Panc1 (cell line): Measurements from ENCODE around the gene NDUFS4. TPM values are rescaled to one million over a fixed set of nuclear protein-coding genes. Genes with fewer than 3 reads are reported as not detected.

Experiments
- ATAC-seq: fragments of 200-7000 bp; cut with Tn5 transposase; 2 replicates; pipeline ENCODE4 v1.9.1; 2020; ENCODE audit warnings: mild to moderate bottlenecking, moderate library complexity
- BruUV-seq: library from RNA; stranded (reverse); fragments of 400-500 nt; replicated peaks from 2 replicates; lab custom pipeline; 2021; lab: Mats Ljungman, UMichigan
- CTCF ChIA-PET: fragments of 300-600 bp; sonication (Branson Sonifier 250); formaldehyde crosslinking; loops from one replicate; lab custom pipeline; 2022; ENCODE audit warnings: antibody characterized with exemption; lab: Charles Lee
- POLR2A ChIA-PET: fragments of 300-600 bp; sonication (Branson Sonifier 250); formaldehyde crosslinking; loops from one replicate; lab custom pipeline; 2022; ENCODE audit warnings: antibody characterized with exemption; lab: Charles Lee
- DNase-seq: peaks from one replicate; pipeline ENCODE4 v3.0.0-alpha.2; 2010; ENCODE audit warnings: low read depth, low spot score
- H3K27ac ChIP-seq: 2 replicates; pipeline ENCODE4 v1.5.1; 2011; ENCODE audit warnings: mild to moderate bottlenecking, low read length, inconsistent platforms
- H3K27me3 ChIP-seq: fragments of 200-500 bp; sonication (Bioruptor generic); 2 replicates; pipeline ENCODE4 v1.6.0; 2014; ENCODE audit warnings: low read length, inconsistent platforms; ENCODE audit not compliant: control insufficient read depth, insufficient read depth
- H3K36me3 ChIP-seq: fragments of 200-500 bp; sonication (Bioruptor generic); 2 replicates; pipeline ENCODE4 v1.5.1; 2014; ENCODE audit warnings: inconsistent platforms, mild to moderate bottlenecking, low read length, moderate library complexity; ENCODE audit not compliant: control insufficient read depth, insufficient read depth
- H3K4me1 ChIP-seq: 2 replicates; pipeline ENCODE4 v1.5.1; 2011; ENCODE audit warnings: inconsistent platforms, mild to moderate bottlenecking, low read length, moderate library complexity; ENCODE audit not compliant: control insufficient read depth, insufficient read depth
- H3K4me3 ChIP-seq, 2 experiments: 2 replicates each; pipeline ENCODE4 v1.5.1; 2011 to 2012; ENCODE audit warnings: low read depth in 2 of 2, low read length in 2 of 2, mild to moderate bottlenecking in 2 of 2, inconsistent platforms in 1 of 2, moderate library complexity in 1 of 2
- H3K9me3 ChIP-seq: fragments of 200-500 bp; sonication (Bioruptor generic); 2 replicates; pipeline ENCODE4 v1.5.1; 2014; ENCODE audit warnings: low read depth, mild to moderate bottlenecking, inconsistent platforms, low read length, moderate library complexity; ENCODE audit not compliant: control insufficient read depth, insufficient read depth
- CTCF ChIP-seq: fragments of 450-650 bp; IDR thresholded peaks from 2 replicates; pipeline ENCODE4 v1.5.1; 2017; ENCODE audit warnings: mild to moderate bottlenecking
- POLR2AphosphoS5 ChIP-seq: IDR thresholded peaks from 2 replicates; pipeline ENCODE4 v1.6.1; 2012; ENCODE audit warnings: mild to moderate bottlenecking, low read depth, low read length, moderate library complexity
- REST ChIP-seq, 2 experiments: IDR thresholded peaks; 2 replicates each; pipeline ENCODE4 v1.6.1; 2011 to 2012; ENCODE audit warnings: low read depth in 2 of 2, control low read depth in 1 of 2, low read length in 1 of 2, mild to moderate bottlenecking in 1 of 2, moderate library complexity in 1 of 2; ENCODE audit not compliant: insufficient read depth in 1 of 2
- SIN3A ChIP-seq: IDR thresholded peaks from 2 replicates; pipeline ENCODE4 v1.6.1; 2012; ENCODE audit warnings: low read depth, mild to moderate bottlenecking, low read length, moderate library complexity, borderline replicate concordance; ENCODE audit not compliant: insufficient read depth
- TCF7L2 ChIP-seq: IDR thresholded peaks from 2 replicates; pipeline ENCODE4 v1.6.1; 2011; ENCODE audit warnings: mild to moderate bottlenecking, low read depth, low read length, inconsistent platforms
- in situ Hi-C: cut with HindIII; loops from 2 replicates; pipeline ENCODE4 v1.10.0; 2016; ENCODE audit warnings: low sequenced_read_pairs, low pct_unique_long_range_greater_than_20kb
- intact Hi-C: fragments of 100-400 bp; cut with micrococcal nuclease; formaldehyde crosslinking; loops from one replicate; pipeline ENCODE4 v1.10.0; 2022; ENCODE audit not compliant: unreplicated experiment
- total RNA-seq: library from RNA; stranded (reverse); gene quantifications from one replicate; pipeline ENCODE4 v1.2.1, GENCODE V29; 2021; ENCODE audit not compliant: unreplicated experiment

The NDUFS4 gene
- total RNA-seq, 1 experiment from 2014 or later = 86.2 TPM

- no TSS peak for BruUV-seq
Observed at GRCh38 chr5:53568871-53569270, 8.4 kb downstream of the NDUFS4 start.

GRCh38 chr5:53569453-53569852, 9.0 kb downstream of the NDUFS4 start:
- TF ChIP-seq POLR2AphosphoS5 (no peak), SIN3A (no peak)
- in situ Hi-C loops (no loop called here), intact Hi-C loops (no loop called here)
- no peak for DNase-seq
- H3K4me1 ChIP-seq = no peaks in the 10 kb centered on the region
- ChIA-PET CTCF (no interaction called here), POLR2A (no interaction called here)
- no TSS peak for BruUV-seq
- H3K27me3 ChIP-seq = no peaks in the 10 kb centered on the region
- no peak overlapping the region for H3K27ac ChIP-seq
- no peaks in the 10 kb centered on the region for H3K36me3 ChIP-seq
- H3K4me3 ChIP-seq = no peak overlapping the region
- ATAC-seq = no peak
- no peaks in the 10 kb centered on the region for H3K9me3 ChIP-seq

More at GRCh38 chr5:53568871-53569270, 8.4 kb downstream of the NDUFS4 start:
- Histone ChIP-seq H3K27me3 (no peaks in the 10 kb centered on the region), H3K9me3 (no peaks in the 10 kb centered on the region), H3K4me1 (no peaks in the 10 kb centered on the region), H3K27ac (no peak overlapping the region), H3K4me3 (no peak overlapping the region), H3K36me3 (no peaks in the 10 kb centered on the region)
- intact Hi-C loops = no loop called here
- no peak for ATAC-seq
- POLR2A ChIA-PET = no interaction called here
- no peak for TF ChIP-seq POLR2AphosphoS5
- TF ChIP-seq TCF7L2 = no peak
- no peak for TF ChIP-seq CTCF
- no peak for TF ChIP-seq SIN3A
- no peak for TF ChIP-seq REST (IDR thresholded peaks at IDR 0.05; ENCODE audit: insufficient read depth in 1 of 2, low read depth in 2 of 2, low read length in 1 of 2)
- in situ Hi-C loops = no loop called here
- no peak for DNase-seq
- CTCF ChIA-PET = no interaction called here

- intact Hi-C loops = no loop called here
- POLR2A ChIA-PET = no interaction called here
- no TSS peak for BruUV-seq
Observed at GRCh38 chr5:53571403-53571802, 11.0 kb downstream of the NDUFS4 start.

More at GRCh38 chr5:53571403-53571802, 11.0 kb downstream of the NDUFS4 start:
- no peaks in the 10 kb centered on the region for H3K36me3 ChIP-seq
- CTCF ChIA-PET = no interaction called here
- H3K9me3 ChIP-seq = no peaks in the 10 kb centered on the region
- no peak for DNase-seq
- H3K27ac ChIP-seq = no peak overlapping the region
- in situ Hi-C loops = no loop called here
- no peaks in the 10 kb centered on the region for H3K27me3 ChIP-seq
- no peaks in the 10 kb centered on the region for H3K4me1 ChIP-seq
- no peak for ATAC-seq
- no peak overlapping the region for H3K4me3 ChIP-seq
- TF ChIP-seq POLR2AphosphoS5 = no peak
- TF ChIP-seq SIN3A = no peak
- TF ChIP-seq CTCF = no peak
- TF ChIP-seq REST (IDR thresholded peaks at IDR 0.05; ENCODE audit: insufficient read depth in 1 of 2, low read depth in 2 of 2, low read length in 1 of 2) = no peak
- no peak for TF ChIP-seq TCF7L2
